GM03348 (cell line): ENCODE results near the gene APMAP.
"Not testable (repeated sequence)": the region's sequence is repeated elsewhere in the genome, so short reads cannot be mapped to it uniquely, and the experiment has no call there.

Source experiments
- DNase-seq: peaks from one replicate; pipeline ENCODE4 v3.0.0; 2012; ENCODE audit warnings: low spot score

Gene APMAP

DNA sequence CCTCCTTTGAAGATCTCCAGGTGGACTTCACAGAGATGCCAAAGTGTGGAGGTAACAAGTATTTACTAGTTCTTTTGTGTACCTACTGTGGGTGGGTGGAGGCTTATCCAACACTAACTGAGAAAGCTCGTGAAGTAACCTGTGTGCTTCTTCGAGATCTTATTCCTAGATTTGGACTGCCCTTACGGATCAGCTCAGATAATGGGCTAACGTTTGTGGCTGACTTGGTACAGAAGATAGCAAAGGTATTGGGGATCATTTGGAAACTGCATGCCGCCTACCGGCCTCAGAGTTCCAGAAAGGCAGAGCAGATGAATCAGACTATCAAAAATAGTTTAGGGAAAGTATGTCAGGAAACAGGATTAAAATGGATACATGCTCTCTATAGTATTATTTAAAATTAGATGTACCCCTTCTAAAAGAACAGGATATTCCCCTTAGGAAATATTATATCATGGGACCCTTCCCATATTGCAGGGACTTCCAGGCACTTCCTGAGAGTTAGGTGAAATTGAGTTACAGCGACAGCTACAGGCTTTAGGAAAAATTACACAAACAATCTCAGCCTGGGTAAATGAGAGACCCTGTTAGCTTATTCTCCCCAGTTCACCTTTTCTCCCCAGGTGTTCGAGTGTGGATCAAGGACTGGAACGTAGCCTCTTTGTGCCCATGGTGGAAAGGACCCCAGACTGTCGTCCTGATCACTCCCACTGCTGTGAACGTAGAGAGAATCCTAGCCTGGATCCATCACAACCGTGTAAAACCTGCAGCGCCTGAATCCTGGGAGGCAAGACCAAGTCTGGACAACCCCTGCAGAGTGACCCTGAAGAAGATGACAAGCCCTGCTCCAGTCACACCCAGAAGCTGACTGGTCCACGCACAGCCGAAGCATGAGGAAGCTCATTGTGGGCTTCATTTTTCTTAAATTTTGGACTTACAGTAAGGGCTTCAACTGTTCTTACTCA, 61.5 kb downstream of the APMAP start:
- not testable (repeated sequence) for DNase-seq

GRCh38 chr20:24929867-24930723, 62.5 kb downstream of the APMAP start:
- DNase-seq = not testable (repeated sequence)

DNA sequence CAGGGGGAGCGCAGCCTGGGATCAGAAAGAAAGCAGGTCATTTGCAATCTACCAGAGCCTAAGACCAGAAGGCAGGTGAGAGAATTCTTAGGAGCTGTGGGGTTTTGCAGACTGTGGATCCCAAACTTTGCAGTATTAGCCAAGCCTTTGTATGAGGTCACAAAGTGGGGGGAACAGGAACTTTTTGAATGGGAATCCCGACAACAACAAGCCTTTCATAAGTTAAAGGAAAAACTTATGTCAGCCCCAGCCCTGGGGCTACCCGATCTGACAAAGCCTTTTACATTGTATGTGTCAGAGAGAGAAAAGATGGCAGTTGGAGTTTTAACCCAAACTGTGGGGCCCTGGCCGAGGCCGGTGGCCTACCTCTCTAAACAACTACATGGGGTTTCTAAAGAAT, 63.3 kb downstream of the APMAP start:
- not testable (repeated sequence) for DNase-seq

DNA sequence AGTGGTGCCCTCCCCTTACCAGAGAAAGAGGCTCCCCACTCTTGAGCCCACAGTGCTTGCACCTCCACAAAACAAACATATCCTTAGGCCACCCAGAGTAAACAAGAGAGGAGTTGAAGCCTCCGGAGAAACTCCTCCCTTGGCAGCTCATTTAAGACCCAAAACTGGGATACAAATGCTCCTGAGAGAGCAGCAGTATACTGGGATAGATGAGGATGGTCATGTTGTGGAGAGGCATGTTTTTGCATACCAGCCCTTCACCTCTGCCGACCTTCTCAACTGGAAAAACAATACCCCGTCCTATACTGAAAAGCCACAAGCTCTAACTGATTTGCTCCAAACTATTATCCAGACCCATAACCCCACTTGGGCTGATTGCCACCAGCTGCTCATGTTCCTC, 71.8 kb downstream of the APMAP start:
- DNase-seq = not testable (repeated sequence)

- not testable (repeated sequence) for DNase-seq
Measured at GRCh38 chr20:24919665-24920064, 72.9 kb downstream of the APMAP start.

DNA sequence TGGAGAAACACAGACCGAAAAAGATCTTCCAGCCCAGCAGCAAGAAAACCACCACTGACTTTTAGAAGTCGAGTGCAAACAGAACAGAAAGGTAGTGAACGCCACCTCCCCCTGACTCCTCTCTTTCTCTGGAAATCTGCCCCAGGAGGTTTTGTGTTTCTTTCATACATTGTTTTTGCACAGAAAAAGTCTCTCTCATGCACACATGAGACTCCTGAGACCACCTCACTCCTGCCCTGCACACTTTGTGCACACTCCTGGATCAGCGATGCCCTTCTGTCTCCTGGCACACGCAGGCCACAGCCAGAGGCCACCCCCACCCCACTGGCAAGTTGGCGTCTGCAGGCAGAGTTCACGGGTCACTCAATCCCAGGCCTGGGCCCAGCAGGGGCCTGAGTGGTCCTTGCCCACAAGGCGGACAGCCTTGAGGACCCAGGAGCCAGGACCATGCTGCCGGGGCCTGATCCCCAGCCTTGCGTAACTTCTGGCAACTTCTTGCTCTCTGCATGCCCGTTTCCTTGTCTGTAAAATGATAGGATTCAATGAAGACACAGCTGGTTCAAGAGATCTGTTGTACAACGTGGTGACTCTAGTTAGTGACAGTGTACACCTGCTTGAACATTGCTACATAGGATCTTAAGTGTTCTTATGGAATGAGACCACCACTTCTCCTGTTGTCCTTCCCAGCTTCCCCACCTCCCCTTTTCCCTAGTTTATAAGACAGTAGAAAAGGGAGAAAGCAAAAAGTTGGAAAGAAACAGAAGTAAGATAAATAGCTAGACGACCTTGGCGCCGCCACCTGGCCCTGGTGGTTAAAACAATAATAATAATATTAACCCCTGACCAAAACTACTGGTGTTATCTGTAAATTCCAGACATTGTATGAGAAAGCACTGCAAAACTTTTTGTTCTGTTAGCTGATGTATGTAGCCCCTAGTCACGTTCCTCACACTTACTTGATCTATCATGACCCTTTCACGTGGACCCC, 73.7 kb downstream of the APMAP start:
- no peak for DNase-seq

DNA sequence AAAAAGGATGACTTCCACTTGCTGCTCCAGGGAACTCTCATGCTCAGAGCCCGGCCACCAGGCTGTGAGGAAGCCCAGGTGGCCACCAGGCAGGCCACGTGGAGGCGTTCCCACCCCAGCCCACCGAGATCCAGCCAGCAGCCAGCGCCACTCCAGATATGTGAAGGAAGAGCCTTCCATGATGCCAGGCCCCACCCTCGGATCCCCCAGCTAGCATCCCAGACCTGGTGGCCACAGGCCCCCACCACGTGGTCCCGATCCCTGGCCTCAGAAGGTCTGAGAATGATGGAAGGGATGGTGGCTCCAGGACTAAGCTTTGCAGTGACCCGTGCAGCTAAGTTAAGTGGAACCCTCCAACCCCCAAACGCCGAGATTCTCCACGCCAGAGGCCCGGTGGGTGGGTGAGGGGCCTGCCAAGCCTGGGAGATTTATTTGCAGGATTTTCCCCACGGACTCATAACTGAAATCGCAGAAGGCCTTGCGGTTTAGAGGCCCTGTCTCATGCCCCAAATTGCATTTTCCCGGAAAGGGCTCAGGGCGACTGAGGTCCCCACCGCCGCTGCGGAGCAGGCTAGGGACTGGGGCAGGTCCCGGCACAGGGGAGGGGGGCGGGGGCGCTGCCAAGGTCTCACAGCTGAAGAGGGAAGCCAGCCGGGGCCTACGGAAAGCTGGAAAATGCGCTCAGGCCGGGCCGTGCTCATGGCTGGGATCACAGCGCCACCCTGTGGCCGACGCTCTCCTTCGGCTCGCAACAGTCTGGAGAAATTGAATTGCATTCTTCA, 74.6 kb downstream of the APMAP start:
- DNase-seq = peak; percentile 92

GRCh38 chr20:24917056-24917455, 75.5 kb downstream of the APMAP start:
- DNase-seq = no peak

- DNase-seq = no peak
Measured at GRCh38 chr20:24916412-24916811, 76.1 kb downstream of the APMAP start.

DNA sequence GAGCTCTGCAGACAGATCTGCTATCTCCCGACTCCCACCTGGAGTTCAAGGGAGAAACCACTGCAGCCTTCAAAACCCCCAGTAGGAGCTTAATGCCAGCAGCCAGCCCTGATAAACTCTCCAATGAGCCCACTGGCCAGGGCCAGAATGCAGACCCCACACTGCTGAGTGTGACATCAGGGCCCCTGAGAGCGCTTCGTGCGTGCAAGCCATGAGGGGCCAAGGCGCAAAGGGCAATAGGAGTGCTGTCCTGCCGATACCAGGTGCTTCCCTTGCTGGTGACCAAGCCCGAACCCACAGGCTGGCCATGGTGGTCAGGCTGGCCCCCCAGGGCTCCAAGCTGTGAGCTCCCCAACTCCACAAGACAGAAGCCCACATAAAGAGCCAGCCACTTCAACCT, 76.7 kb downstream of the APMAP start:
- DNase-seq = no peak

GRCh38 chr20:24915440-24915839, 77.1 kb downstream of the APMAP start:
- DNase-seq = no peak

DNA sequence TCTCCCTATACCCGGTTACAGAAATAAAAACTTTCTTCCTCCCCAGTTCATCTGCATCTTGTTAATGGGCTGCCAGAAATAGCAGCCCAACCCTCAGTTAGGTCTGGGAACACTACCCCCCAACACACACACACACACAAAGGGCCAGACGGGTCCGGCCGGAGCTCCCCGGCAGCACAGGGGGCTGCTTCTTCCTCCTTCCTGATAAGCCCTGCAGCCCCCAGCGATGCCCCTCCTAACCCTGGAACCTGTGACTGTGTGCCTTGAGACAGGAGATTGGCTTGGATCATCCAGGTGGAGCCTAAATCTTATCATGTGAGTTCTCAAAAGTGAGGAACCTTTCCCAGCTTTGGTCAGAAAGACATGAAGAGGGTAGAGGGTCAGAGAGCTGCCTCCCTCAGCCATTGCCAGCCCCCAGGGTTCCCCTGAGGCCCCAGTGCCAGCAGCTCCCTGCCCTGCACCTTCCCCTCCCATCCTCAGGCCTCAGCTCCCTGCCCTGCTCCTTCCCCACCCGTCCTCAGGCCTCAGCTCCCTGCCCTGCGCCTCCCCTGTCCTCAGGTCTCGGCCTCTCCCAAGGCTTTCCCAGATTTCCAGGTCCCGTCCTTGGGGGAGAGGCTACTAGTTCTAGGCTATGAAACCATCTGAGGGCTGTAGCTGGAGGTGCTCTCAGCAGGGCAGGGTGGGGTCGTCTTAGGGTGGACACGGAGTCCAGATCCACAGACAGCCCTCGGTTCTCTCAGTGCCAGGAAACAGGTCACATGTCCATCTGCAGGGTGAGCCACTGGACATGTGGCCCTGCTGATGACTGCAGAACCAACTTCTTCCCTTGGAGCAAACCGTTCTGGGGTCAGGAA, 77.9 kb downstream of the APMAP start:
- DNase-seq = no peak

DNA sequence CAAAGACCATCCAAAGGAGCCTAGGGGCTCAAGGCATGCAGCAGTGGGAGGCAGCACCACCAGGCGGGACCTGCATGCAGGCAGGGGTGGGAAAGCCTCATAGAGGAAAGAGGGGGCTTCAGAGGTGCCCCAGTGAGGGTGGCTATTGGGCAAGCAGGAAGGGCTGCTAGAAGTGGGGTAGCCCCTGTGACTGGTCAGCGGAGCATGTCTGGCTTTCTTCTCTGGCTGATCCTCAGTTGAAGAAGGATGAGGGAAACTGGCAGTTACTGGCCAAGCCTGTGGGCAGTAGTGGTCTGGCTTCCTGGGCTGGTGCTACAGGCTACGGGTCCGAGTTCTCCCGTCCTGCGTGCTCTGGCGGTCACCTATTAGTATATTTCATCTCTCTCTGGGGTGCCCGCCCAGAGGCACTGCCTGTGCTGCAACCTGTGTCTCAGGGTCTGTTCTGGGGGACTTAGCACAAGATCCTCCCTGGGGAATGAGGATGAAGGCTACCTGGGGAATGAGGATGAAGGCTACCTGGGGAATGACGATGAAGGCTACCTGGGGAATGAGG, 79.4 kb downstream of the APMAP start:
- no peak for DNase-seq
